Glutamatergic neuron (in vitro differentiated cells): ENCODE data around the gene DES. TPM values are rescaled to one million over a fixed set of nuclear protein-coding genes. Genes with fewer than 3 reads are reported as not detected.

Experiments
- DNase-seq: peaks from one replicate; pipeline ENCODE4 v3.0.0; 2022
- H3K27ac Mint-ChIP-seq: one replicate; pipeline ENCODE4 v1.8.0; 2020; ENCODE audit warnings: mild to moderate bottlenecking, mixed read lengths, inconsistent platforms; ENCODE audit not compliant: unreplicated experiment
- H3K27me3 Mint-ChIP-seq: one replicate; pipeline ENCODE4 v1.8.0; 2020; ENCODE audit warnings: mild to moderate bottlenecking, moderate library complexity, mixed read lengths, inconsistent platforms; ENCODE audit not compliant: unreplicated experiment
- H3K36me3 Mint-ChIP-seq: one replicate; pipeline ENCODE4 v1.8.0; 2020; ENCODE audit warnings: mild to moderate bottlenecking, mixed read lengths, inconsistent platforms; ENCODE audit not compliant: unreplicated experiment
- H3K4me1 Mint-ChIP-seq: one replicate; pipeline ENCODE4 v1.8.0; 2020; ENCODE audit warnings: mild to moderate bottlenecking, low read depth, mixed read lengths, inconsistent platforms; ENCODE audit not compliant: unreplicated experiment
- H3K4me3 Mint-ChIP-seq: one replicate; pipeline ENCODE4 v1.8.0; 2020; ENCODE audit warnings: mild to moderate bottlenecking, mixed read lengths, inconsistent platforms; ENCODE audit not compliant: unreplicated experiment
- H3K9me3 Mint-ChIP-seq: one replicate; pipeline ENCODE4 v1.8.0; 2020; ENCODE audit warnings: mild to moderate bottlenecking, moderate library complexity, mixed read lengths, inconsistent platforms; ENCODE audit not compliant: unreplicated experiment
- total RNA-seq: library from RNA; stranded (reverse); fragmentation: NEBNext Ultra II Directional; extraction: Animal tissue kit (Norgen Biotek cat#: 25700); gene quantifications from one replicate; pipeline ENCODE4 v1.2.1, GENCODE V29; 2021; ENCODE audit not compliant: unreplicated experiment
- TF ChIP-seq, protein P1 (sequence below): fragments of 200-600 bp; sonication (generic); IDR thresholded peaks from one replicate; pipeline ENCODE4 v1.5.0; 2021; ENCODE audit not compliant: partially characterized antibody, unreplicated experiment

Gene DES
- total RNA-seq, 1 donor from 2014 or later = 1.3 TPM

DNA sequence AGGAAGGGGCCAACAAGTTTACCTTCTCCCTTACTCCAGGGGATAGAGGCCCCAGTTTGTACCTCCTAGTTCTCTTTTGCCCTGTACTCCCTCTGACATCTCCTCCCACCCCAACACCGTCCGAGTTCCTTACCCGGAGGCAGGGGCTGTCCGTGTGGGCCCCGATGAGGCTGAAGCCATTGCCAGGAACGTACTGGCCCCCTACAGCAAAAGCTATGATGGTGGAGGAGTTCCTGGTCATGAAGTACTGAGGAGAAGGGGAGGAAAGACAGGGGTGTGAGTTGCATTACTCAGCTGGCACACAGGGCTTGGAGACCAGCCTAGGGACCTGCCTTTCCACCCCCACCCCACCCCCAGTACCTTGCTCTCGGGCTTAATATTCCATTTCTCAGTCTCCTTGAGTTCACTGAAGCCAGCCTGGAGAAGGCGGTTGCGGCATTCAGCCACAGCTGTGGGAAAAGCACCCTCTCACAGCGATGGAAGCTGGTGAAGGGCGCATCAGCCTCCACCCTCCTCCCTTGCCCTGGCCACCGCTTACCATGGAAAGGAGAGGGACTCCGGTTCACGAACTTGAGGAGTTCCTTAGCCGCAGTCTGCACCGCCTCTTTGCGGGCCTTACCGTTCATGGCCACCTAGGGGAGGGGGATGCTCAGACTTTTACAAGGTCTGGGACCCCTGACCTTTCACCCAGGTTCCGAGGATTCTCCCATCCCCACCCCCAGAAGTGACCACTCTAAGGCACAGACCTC lies 31.5 kb upstream of the DES start:
- Mint-ChIP-seq H3K9me3 (peaks cover 7% of the 10 kb centered on the region), H3K4me3 (peak overlapping the region; percentile 87), H3K4me1 (no peaks in the 10 kb centered on the region), H3K27ac (no peak overlapping the region), H3K36me3 (no peaks in the 10 kb centered on the region), H3K27me3 (peaks cover 9% of the 10 kb centered on the region)
- TF ChIP-seq, protein P1, sequence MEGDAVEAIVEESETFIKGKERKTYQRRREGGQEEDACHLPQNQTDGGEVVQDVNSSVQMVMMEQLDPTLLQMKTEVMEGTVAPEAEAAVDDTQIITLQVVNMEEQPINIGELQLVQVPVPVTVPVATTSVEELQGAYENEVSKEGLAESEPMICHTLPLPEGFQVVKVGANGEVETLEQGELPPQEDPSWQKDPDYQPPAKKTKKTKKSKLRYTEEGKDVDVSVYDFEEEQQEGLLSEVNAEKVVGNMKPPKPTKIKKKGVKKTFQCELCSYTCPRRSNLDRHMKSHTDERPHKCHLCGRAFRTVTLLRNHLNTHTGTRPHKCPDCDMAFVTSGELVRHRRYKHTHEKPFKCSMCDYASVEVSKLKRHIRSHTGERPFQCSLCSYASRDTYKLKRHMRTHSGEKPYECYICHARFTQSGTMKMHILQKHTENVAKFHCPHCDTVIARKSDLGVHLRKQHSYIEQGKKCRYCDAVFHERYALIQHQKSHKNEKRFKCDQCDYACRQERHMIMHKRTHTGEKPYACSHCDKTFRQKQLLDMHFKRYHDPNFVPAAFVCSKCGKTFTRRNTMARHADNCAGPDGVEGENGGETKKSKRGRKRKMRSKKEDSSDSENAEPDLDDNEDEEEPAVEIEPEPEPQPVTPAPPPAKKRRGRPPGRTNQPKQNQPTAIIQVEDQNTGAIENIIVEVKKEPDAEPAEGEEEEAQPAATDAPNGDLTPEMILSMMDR = no peak
- no peak for DNase-seq

DNA sequence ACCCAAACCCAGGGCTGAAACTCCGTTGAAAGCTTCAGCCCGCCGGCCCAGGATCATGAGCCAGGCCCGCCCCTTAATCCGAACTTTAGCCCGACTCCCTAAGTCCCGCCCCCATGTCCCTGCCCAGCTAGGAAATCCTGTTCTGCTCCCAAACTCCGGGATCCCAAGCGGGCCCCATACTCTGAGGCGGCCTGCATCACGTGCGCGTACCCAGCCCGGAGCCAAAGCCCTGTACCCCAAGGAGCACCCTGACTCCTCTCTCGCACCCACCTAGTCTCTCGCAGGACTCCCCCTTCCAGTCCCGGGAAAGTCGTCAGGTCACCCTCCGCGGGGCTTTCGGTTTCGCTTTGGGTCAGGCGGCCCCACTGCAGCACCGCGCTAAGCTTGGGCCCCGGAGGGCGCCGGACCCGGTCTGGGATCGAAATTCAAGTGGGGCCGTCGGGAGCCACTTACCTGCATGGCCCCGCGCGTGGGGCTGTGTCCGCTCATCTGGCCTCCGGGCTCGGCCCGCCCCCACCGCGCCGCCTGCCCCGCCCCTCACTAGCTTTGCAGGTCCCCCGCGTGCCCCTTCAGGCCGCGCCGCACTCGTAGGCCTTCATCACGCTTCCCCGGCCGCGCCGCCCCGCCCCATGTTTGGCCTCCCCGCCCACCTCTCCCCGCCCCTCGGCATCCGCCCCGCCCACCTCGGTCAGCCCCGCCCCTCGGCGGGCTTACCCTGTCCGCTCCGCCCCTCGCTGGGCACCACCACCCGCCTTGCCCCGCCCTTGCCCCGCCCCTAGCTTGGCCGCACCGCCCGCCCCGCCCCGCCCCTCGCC lies 30.7 kb upstream of the DES start, which contains the start of gene DNPEP:
Gene DNPEP (minus strand): TSS at position 607 of the 815 bp plus-strand sequence. CDS start 118 bp downstream, at position 489.
- Mint-ChIP-seq H3K36me3 (no peaks in the 10 kb centered on the region), H3K4me1 (no peaks in the 10 kb centered on the region), H3K27me3 (peaks cover 9% of the 10 kb centered on the region), H3K9me3 (peaks cover 7% of the 10 kb centered on the region), H3K4me3 (peak within 1 kb of the TSS; percentile 87), H3K27ac (peak within 1 kb of the TSS; percentile 59)
- TF ChIP-seq, protein P1 = no peak
- peak; percentile 96 for DNase-seq

DNA sequence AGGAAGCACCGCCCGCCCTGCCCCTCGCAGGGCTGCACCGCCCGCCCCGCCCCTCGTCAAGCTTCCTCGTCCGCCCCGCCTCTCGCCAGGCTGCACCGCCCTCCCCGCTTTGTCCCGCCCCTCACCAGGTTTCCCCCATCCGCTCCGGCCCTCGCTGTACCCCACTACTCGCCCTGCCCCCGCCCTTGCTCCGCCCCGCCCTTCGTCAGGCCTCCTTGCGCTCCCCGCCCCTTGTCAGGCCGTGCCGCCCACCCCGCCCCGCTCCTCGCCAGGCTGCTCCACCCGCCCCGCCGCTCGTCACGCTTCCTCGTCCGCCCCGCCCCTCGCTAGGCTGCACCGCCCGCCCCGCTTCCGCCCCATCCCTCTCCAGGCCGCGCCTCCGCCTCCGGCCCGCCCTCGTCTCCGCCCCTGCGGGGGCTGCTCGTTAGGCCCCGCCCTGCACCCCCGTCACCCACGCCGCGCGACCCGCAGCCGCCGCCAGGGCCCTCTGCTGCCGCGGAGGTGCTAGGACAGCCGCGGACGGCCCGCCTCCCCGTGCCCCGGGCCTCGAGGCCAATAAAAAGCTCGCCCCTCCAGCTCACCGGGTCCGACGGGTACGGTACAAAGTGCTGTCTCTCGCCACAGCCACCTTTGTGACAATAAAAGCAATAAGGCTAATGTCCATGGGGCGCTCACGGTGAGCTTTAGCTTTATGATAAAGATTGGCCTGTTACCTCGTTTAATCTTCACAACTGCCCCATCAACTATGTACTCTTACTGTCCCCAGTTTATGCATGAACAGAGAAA lies 29.9 kb upstream of the DES start:
- Mint-ChIP-seq H3K4me1 (no peaks in the 10 kb centered on the region), H3K9me3 (peaks cover 7% of the 10 kb centered on the region), H3K4me3 (peak overlapping the region; percentile 64), H3K36me3 (no peaks in the 10 kb centered on the region), H3K27me3 (peaks cover 8% of the 10 kb centered on the region), H3K27ac (peak overlapping the region; percentile 59)
- TF ChIP-seq, protein P1 = peak; percentile 44
- peak; percentile 99 for DNase-seq

DNA sequence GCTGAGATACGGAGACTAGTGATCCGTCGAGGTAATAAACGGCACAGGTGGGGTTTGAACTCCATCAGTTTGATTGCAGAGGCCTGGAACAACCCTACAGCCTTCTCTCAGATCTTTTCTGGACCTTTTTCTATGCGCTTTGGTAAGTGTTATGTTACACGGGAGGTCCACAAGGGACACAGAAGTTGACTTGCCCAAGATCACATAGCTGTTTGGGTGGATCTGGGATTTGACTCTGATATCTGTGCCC lies 29.3 kb upstream of the DES start:
- Mint-ChIP-seq H3K36me3 (peaks cover 3% of the 10 kb centered on the region), H3K27me3 (peaks cover 4% of the 10 kb centered on the region), H3K27ac (peak overlapping the region; percentile 59), H3K9me3 (peaks cover 7% of the 10 kb centered on the region), H3K4me3 (peak overlapping the region; percentile 23), H3K4me1 (no peaks in the 10 kb centered on the region)
- DNase-seq = no peak
- TF ChIP-seq, protein P1 = no peak
